Measurements from ENCODE around the gene IDI2.
"Not testable (repeated sequence)": the region's sequence is repeated elsewhere in the genome, so short reads cannot be mapped to it uniquely, and the experiment has no call there.

The IDI2 gene

GRCh38 chr10:1045415-1045814 is 19.8 kb upstream of the IDI2 start:
- no peak for DNase-seq

GRCh38 chr10:1044964-1045363 is 19.3 kb upstream of the IDI2 start:
- DNase-seq: no peak

- no peak for DNase-seq
These were observed 18.5 kb upstream of the IDI2 start for GRCh38 chr10:1044146-1044545.

DNA sequence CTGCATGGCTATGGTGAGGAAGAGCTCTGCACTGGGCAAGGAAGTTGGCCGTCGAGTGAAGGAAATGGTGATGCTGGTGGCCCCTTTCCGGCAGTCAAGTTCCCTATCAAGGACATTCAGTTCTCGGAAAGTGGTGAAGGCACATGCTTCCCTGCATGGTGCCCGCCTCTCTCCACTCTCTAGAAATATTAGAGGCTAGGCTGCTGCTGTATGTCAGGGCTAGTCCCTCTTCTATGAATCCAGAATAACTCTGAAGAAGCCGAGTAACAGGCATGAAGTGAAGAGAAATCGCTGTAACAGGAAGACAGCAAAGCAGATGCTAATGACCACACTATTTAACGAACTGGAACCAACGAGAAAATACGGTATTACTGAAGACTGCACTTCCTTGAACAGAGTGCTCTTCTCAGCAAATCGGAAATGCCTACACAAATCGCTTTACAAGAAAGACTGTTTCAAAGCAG is 17.9 kb upstream of the IDI2 start:
- DNase-seq: no peak

DNA sequence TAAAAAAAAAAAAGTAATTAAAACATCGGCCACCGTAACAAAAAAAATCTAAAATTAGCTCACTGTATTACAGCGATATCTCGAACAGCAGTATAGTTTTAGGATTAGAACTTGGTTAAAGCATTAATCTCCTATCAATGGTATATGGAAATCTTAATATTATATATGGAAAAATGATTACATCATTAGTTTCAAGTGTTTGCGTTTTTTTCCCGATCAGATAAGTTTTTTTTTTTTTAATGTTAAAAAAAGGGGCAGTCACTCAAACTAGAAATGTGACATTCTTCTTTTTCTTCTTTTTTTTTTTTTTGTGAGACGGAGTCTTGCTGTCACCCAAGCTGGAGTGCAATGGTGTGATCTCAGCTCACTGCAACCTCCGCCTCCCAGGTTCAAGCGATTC is 15.9 kb upstream of the IDI2 start:
- no peak for DNase-seq

GRCh38 chr10:1040133-1040532 is 14.5 kb upstream of the IDI2 start:
- no peak for DNase-seq

DNA sequence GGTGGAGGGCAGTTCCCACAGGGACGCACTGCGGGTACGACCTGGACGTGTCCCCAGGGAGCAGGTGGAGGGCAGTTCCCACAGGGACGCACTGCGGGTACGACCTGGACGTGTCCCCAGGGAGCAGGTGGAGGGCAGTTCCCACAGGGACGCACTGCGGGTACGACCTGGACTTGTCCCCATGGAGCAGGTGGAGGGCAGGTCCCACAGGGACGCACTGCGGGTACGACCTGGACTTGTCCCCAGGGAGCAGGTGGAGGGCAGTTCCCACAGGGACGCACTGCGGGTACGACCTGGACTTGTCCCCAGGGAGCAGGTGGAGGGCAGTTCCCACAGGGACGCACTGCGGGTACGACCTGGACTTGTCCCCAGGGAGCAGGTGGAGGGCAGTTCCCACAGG is 13.1 kb upstream of the IDI2 start:
- not testable (repeated sequence) for DNase-seq

- no peak for DNase-seq
These were observed 11.4 kb upstream of the IDI2 start for GRCh38 chr10:1037098-1037497.

GRCh38 chr10:1036341-1036791 is 10.7 kb upstream of the IDI2 start:
- no peak for DNase-seq

GRCh38 chr10:1035201-1035600 is 9.5 kb upstream of the IDI2 start:
- no peak for DNase-seq

GRCh38 chr10:1034758-1035157 is 9.1 kb upstream of the IDI2 start:
- DNase-seq: no peak

GRCh38 chr10:1033601-1034000 is 7.9 kb upstream of the IDI2 start:
- DNase-seq: no peak

- no peak for DNase-seq
These were observed 4.2 kb upstream of the IDI2 start for GRCh38 chr10:1029838-1030237.

- no peak for DNase-seq
These were observed 919 bp upstream of the IDI2 start for GRCh38 chr10:1026578-1026977.

DNA sequence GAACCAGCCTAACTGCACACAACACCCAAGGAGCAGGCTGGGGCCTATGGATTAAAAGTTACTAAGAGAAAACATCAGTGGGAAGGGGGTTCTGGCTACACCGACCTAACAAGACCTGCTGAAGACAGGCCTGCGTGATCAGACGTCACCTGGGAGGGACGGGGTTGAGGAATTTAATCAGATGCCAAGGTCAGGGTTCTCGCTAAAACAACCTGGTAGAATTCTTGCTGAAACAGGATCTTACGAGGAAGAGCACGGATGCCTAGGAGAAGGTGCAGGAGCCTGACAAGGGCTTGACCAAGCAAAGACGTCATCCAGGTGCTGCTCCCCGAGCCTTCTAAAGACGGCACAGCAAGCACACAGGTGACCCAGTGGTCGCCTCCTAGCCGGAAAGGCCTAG is 1.6 kb downstream of the IDI2 start:
- no peak for DNase-seq

DNA sequence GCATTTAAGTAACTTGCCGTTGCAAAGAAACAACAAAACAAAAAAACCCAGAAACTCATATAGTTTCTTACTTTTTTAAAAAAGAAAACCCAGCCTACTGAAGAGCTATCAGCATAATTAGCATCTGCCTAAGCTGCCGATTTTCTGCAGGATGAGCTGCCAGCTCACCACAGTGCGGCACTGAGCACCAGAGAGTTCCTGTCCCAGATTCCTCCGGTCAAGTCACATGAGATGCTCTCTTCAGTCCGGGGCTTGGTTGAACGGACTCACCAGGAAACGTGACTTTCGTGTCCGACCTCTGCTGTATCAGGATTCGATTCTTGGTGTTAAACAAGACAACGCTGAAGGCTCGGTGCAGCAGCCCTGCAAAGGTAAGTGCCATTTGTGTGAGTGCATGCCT is 3.2 kb downstream of the IDI2 start:
- no peak for DNase-seq

DNA sequence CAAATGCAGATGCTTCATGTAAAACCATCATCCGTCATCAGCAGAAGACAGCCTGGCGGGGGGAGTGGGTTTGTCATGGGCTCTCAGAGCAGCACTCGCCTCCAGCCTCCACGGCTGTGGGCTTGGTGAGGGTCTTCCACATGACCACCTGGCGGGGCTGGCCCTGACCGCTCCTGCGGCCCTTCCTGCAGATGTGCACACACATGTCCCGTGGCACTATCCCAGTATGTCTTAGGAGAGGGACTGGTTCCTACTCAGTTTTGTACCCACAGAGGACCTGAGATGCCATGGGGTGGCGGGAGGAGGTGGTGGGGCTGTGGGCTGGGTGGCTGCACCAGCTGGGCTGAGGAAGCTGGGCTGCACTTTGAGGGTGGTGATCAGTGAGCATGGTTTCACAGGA is 4.7 kb downstream of the IDI2 start:
- no peak for DNase-seq

- no peak for DNase-seq
These were observed 5.2 kb downstream of the IDI2 start for GRCh38 chr10:1020460-1020859.

- DNase-seq: no peak
These were observed 6.3 kb downstream of the IDI2 start for GRCh38 chr10:1019362-1019761.

- DNase-seq: no peak
These were observed 10.0 kb downstream of the IDI2 start for GRCh38 chr10:1015688-1016087.

DNA sequence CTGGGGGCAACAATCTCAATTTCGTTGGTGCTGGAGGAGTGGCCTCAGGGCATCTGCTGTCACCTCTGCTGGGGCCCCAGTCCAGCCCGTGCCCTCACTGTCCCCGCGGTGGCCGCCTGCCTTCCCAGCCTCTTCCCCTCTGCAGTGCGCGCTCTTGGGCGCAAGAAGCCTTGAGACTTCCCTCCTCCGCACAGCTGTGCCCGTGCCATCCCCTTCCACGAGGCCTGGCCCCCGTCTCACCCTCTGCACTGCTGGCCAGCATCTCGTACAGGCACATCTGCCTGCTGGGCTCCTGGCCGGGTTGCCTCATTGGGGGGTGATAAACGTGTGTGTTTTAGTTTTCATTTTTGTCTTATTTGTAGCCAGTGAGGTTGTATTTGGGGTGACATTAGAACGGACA is 14.0 kb downstream of the IDI2 start:
- DNase-seq: no peak

GRCh38 chr10:1010703-1011102 is 15.0 kb downstream of the IDI2 start:
- DNase-seq: no peak

DNA sequence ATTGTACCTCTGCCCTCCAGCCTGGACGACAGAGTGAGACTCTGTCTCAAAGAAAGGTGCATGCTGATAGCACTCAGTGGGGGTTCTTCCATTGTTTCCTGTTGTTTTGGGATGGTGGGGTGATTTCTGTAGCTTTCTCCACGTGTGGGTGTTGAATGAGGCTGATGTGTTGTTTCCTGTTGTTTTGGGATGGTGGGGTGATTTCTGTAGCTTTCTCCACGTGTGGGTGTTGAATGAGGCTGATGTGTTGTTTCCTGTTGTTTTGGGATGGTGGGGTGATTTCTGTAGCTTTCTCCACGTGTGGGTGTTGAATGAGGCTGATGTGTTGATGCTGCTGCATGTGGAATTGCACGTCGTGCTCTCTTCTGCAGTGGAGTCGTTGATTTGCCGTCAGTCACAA is 15.7 kb downstream of the IDI2 start:
- not testable (repeated sequence) for DNase-seq

DNA sequence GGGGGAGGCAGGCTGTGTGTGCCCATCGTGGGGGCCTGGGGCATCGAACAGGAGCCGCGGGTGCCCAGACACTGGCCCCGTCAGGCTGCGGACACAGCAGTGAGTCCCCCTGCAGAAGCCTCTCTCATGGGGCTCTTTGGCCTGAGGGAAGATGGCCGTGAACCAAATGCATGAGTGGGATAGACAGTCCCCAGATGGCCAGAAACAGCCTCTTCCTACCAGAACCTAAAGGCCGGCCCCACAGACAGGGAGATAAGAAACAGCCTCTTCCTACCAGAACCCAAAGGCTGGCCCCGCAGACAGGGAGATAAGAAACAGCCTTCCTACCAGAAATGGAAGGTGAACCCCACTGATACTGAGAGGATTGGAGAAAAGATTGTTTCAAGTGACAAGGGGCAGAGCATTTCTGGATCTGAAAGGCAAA is 16.6 kb downstream of the IDI2 start:
- DNase-seq: no peak

DNA sequence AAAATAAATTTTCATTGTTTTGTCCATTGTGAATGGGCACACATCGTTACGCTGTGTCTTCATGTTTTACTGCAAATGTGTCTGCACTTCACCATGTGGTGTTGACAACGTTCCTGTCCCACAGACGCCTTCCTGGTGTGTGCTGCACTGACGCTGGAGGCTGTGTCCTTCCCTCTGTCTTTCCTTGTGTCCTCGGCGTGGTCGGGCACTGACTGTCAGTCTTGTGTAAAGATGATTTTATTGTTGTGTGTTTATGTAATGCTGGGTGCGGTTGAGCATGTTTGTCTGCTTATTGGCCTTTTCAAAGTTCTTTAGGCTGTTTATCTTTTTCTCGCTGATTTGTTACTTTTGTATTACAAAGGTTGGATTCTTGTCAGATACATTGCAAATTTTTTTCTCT is 18.1 kb downstream of the IDI2 start:
- DNase-seq: no peak

GRCh38 chr10:1006573-1006972 is 19.1 kb downstream of the IDI2 start:
- no peak for DNase-seq

Measured in NCI-H1105 treated with DMSO at 0.1 percent for 48 hours (cell line).